Measurements from ENCODE around the gene DBN1.

The DBN1 gene

DNA sequence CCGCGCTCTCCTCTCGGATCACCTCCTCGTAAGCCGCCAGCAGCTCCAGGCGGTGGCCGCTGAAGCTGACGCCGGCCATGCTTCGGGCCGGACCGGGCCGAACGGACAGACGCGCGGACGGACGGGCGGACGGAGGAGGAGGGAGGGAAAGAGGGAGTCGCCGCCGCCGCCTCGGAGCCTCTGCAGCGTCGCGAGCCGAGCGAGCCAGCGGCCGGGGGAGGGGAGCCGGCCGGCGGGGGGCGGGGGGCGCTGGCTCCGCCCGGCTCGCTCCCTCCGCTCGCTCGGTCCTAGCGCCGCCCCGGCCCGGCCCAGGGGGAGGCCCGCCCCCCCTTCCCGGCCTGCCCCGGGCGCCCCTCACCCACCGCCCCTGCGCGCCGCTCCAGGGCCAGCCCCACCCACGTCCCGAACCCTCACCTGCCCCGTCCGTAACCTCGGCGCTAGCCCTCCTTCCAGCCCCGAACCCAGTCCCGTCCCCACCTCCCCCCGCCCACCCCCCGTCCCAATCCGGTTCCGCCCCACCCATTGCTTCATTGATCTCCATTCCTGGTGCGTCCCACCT, at the start of gene DBN1:
Gene DBN1 (minus strand): TSS at position 192 of the 559 bp plus-strand sequence. CDS start 113 bp downstream, at position 79.
- DNase-seq (ENCODE audit: low spot score) = no peak

DNA sequence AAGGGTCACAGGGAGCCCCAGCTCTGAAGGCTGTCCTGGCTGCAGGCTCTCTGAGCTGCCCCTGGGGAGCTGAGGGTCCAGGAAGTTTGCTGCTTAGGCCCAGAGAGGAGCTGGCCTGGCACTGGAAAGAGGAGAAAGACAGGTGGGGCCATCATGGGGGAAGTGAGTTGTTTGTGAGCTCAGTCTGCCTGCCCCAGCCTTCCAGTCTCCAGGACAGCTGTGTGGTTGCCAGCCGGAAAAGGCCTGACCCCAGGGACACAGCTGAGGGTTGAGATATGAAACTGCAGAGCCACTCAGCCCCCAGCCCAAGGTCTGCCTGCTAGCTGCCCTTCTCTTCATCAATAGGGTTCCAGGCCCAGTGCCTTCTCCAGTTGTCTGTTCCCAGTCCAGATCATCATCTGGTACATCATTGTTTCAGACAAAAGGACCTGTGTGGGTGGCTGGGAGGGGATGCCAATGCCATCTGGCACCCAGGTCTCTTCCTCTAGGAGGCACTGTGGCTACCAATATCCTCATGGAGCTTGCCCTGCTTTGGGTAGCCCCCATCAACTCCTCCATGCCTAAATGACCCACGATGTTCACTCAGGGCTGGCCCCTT, 47.6 kb upstream of the DBN1 start:
- DNase-seq (ENCODE audit: low spot score) = no peak

DNA sequence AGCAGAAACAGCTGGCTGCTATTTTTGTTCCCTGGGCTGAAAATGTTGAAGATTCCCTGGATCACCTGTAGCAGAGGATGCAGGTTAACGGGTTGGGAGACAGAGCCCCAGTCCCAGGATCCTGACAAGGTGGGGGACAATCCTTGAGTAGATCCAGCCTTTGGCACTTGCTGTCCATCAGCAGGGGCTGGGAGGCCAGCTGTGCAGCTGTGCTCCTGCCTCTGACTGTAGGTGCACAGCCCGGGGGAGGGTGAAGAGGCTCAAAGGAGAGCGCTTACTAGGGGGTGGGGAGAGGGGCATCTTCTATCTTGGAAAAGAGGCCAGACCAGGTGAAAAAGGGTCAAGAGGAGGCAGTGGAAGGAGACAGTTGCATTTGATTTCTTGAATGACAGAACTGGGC, 46.8 kb upstream of the DBN1 start:
- DNase-seq (ENCODE audit: low spot score) = no peak

DNA sequence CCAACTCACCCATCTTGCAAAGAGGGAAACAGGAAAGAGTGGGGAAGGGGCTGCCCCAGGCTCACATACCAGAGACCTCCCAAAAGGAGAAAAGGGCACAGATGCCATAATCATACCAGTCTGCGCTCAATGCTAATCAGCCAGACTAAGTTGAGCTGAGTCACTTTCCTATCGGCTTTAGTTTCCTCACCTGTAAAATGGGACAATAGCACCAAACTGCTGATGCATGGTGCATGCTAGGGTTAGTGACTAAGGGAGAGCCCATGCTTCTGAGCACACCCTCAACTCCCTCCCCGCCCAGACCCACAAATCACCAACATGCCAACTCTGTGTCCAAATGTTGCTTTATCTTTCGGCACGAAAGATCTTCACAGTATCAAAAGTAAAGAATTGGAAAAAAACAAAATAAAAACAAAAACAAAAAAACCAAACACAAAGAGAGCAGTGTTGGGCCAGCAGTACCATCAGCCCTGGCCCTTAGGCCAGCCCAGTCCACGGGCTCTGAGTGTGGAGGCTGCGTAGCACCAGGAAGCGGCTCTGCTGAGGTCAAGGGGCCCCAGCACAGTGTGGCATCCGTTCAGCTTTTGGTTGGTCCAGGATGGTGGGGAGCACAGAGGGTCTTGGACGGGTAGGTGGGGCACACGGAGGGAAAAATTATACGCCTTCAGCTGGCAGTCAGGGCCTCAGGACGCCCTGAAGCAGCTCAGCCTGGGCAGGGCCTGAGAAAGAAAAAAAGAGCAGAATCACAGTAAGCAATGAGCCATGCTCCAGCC, 46.2 kb upstream of the DBN1 start:
- DNase-seq (ENCODE audit: low spot score) = no peak

DNA sequence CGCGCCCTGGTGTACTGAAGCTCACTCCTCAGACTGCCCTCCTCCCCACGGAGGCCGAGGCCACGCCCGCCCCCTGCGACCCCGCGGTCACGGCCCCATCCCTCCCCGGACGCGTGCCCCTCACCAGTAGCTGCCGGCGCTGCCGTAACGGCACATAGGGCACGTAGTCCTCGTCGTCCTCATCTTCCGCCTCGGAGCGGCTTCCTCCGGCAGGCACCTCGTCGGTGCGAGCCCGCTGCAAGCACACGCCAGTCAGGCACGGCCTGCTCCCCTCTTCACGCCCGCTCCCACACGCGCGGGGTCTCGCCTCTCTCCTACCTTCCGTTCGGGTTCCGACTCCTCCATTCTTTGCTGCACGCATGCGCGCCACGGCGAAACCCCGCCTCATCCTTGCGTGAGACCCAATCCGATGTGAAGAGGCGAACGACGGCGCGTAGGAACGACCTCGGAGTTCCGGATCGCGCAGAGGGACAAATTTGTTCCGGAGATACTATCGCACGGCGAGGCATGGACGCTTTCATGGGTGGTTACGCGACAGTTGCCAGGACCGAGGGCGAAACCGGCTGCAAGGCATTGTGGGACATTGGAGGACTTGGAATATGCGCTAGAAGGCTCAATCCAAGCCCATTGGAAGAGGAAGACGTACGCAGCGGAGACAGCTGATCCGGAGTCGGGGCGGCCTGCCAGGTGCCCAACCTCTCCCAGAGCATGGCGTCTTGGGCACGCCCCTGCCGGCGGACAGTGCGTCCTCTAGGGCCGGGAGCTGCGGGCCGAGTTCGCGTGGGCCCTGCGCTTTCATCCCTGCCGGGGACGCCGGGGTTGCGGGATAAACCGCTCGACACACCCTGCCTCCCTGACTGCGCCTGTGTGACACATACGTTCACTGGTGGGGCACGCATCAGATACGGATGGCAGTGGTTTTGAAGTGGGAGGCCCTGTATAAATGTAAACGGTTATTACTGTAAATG, 43.5 kb upstream of the DBN1 start, which contains the start of gene DDX41:
Gene DDX41 (minus strand): TSS at position 361 of the 968 bp plus-strand sequence. CDS start 16 bp downstream, at position 345.
- DNase-seq (ENCODE audit: low spot score) = peak; percentile 99

DNA sequence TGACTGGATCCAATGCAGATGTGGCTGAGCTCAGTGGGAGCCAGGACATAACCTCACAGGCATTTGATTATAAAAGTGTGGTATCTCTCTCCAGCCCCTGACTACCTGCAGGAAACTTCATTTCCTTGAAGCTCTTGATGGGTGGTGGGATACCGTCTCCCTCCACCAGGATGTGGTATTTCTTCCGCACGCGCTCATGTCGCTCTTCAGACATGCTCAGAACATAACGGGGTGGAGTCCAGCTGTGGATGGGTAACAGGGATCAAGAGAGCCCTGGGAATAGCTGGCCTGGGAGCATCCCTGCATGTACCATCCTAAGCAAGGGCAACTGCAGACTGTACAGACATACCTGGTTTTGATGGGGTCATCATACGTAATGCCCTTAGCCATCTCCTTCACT, 42.1 kb upstream of the DBN1 start:
- no peak for DNase-seq (ENCODE audit: low spot score)

DNA sequence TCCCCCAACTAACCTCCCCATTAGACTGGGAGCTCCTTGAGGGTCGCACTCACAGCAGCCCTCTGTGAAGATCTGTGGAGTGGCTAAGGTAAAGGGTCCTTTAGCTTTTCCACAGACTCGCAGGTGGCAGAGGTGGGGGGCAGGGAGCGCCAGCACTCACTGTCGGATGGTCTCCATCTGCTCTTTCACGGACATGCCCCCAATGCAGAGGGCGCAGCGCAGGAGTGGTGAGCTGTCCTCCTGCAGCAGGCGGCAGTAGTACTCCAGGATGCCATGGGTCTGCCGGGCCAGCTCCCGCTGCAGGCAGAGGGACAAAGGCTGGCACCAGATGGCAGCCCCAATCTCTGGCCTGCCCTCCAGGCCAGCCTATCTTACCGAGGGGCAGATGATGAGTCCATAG, 41.1 kb upstream of the DBN1 start:
- DNase-seq (ENCODE audit: low spot score) = no peak

DNA sequence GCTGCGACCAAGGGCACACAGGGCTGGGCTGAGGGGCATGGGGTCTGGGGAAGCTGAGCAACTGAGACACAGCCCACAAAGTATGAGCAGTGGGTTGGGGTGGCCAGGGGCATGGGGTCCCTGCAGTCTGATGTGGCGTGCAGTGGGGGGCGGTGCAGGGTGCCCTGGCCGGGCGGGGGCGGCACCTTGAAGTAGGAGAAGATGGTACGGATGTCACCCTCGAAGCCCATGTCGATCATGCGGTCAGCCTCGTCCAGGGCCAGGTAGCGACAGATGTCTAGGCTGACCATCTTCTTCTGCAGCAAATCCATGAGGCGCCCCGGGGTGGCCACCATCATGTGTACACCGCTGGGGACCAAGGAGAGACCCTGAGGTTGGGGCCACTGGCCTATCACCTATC, 40.1 kb upstream of the DBN1 start:
- DNase-seq (ENCODE audit: low spot score) = no peak

DNA sequence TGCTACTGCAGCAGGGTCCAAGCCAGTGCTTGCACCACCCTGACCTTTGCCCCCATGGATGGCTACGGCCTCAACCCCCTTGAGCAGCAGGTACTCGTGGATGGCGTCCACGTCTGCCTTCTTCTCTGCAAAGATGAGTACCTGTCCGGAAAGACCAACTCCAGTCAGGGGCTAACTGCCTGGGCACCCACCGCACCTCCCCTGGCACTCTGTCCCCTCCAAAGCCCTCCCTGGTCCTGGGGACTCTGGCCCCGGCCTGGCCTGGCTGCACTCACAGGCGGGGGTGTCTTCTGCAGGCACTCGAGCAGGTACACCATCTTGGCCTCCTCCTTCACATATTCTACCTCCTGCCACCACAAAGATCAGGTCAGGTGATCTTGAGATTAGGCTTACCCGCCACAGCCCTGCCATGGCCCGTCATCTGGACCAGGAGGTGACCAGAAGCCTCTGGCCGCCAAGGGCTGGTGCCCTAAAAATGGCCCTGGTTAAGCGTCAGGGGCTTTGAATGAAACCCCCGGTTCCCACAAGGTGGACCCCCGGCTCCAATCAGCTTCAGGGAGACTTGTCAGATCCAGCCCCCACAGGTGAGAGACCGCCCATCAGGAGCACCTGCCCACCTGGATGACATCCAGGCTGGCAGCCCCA, 39.4 kb upstream of the DBN1 start:
- no peak for DNase-seq (ENCODE audit: low spot score)

DNA sequence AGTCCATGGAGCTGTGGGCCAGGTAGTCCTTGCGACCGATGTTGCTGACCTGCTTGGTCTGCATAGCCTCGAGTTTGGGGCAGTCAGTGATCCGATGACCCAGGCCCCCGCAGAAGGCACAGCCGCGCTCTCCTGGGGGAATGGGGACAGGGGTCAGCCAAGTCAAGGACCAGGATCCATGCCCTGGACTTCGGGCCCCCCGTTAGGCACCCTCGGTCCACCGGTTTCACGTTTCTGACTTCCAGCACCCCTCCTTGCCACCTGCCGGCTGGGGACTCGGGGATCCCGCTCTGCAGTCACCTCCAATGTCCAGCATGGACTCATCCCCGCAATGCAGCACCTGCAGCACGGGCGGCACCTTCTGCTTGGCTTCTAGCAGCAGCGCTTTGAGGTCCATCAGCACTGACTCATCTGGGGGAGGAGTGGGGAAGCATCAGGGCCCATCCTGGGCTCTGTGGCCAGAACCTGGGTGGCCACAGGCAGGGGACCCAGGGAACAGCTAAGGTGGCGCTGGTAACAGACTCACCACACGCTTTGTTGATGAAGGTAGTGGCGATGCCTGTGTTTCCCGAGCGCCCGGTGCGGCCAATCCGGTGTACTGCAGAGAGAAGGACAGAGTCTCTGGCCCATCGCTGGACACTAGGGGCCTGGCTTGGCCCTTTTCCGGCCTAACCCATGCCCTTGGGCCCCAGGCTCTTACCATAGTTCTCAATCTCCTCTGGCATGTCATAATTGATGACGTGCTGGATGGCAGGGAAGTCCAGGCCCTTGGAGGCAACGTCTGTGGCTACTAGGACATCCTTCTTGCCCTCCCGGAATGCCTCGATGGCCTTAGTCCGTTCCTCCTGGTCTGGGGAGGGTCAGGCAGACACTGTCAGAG, 38.6 kb upstream of the DBN1 start:
- DNase-seq (ENCODE audit: low spot score) = no peak

DNA sequence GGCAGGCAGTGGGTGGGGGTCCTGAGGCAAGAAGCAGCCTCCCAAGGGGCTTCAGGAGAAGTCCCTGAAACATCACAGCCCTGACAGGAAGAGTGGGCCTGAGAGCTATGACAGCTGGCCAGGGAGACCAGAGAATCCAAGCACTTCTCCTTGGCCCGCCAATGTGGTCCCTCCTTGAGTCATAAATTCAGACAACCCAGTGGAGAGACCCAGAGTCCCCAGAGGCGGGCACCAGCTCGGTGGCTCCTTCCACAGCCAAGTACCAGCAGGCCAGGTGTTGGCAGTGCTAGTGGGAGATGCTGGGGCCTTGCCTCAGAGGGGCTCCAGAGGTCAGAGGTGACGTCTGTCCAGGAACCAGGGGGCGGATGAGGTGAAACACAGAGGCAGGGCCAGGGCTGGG, 37.7 kb upstream of the DBN1 start:
- DNase-seq (ENCODE audit: low spot score) = no peak

DNA sequence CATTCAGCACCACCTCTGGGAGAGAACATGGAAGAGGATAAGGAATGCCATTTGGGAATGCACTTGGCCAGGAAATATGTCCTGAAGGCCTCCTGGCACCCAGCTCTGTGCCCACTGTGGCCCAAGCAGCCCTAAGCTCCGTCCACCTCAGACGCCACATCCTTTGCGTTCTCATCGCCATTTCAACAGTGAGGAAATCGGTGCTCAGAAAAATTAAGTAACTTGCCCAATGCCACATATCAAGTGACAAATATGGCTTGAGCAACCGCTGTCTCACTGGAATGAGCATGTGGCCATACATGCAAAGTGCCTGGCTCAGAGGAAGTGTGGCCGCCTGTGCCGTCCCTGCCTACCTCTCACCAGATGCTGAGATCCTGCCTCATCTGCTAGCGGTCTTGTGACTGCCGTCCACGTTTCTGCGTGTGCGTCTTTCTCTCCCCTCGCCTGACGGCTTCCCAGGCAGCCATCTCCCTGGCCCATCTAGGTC, 37.2 kb upstream of the DBN1 start:
- DNase-seq (ENCODE audit: low spot score) = no peak

DNA sequence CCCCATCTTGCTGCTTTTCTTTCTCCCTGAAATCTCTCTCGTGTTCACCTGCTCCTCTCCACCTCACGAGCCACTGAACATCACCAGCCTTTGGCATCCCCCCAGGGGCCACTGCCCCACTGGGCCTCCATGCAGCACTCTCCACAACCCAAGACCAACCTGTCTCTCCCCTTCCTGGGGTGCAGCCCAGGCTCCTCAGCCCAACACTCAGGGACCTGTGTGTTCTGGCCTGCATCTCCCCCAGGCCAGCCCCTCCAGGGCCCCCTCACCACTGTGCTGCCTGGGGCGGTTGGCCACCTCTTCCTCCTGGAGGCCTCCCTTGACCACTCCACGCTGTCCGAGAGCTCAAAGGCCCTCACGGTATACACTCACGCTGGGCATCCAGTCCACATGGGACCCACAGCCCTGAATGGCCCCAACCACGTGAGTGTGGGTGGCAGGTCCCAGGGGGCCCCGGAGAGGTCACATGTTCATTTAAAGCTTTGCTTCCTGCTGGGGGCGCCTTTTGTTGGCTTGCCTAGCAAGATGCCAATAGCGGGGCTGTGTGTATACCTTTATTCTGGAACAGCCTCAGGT, 36.6 kb upstream of the DBN1 start:
- no peak for DNase-seq (ENCODE audit: low spot score)

DNA sequence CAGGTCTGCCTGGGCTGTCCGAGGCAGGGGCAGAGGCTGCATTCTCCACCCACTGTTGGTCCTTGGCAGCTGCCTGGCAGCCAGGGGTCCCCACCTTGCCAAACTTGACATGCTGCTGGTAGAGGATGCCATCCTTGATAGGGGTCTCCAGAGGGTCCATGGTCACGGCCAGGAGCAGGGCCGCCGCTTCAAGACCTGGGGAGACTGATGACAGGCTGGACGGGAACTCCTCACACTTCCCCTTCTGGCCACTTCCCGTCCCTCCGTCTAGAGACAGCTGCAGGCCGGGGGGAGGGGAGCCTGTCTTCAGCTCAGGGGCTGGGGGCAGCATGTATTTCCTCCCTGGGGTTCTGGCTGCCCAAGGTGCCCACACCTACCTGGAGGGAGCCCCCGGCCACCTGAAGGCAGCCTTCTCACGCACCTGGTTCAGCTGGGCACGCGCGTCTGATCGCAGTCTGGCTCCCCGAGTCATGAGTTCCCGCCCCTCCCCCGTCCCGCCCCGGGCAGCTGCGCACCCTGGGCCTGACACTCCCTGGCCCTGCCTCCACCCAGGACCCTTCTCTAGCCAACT, 36.0 kb upstream of the DBN1 start, which contains the start of gene DOK3:
Gene DOK3 (minus strand): TSS at position 446 of the 571 bp plus-strand sequence. CDS start 286 bp downstream, at position 160.
- DNase-seq (ENCODE audit: low spot score) = peak; percentile 43

DNA sequence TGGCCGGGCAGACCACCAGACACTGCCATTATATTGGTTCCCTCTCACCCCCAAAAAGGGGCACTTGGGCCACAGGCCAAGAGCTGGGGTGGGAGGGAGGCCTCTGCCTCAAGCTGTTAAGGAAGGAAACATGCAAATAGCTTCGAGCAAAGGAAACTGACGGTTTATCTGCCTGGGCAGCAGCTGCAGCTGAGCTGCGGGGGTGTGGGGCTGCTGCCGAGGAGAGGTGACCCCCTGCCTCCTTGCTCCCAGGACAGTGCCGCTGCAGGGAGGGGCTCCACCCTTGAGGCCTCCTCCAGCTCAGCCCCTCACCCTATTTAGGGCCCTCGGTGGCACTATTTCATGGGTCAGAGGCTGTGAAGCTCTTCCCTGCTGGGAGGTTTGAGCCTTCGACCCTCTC, 35.4 kb upstream of the DBN1 start:
- DNase-seq (ENCODE audit: low spot score) = no peak

DNA sequence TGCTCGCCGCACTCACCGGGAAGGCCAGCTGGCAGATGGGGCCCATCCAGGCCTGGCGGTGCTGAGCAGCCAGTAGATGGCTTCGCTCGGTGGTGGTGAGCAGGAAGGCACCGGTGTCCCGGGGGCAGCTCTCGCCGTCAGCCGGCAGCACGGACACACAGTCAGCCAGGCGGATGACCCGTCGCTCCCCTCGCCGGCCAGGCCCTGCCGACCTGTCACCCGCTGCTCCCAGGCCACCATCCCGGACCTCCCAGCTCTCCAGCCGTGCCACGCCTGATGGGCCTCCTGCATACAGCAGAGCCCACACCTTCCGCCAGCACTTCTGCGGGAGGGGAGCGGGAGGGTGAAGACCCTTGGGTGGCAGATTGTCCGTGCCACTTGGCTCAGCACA, 34.8 kb upstream of the DBN1 start:
- no peak for DNase-seq (ENCODE audit: low spot score)

DNA sequence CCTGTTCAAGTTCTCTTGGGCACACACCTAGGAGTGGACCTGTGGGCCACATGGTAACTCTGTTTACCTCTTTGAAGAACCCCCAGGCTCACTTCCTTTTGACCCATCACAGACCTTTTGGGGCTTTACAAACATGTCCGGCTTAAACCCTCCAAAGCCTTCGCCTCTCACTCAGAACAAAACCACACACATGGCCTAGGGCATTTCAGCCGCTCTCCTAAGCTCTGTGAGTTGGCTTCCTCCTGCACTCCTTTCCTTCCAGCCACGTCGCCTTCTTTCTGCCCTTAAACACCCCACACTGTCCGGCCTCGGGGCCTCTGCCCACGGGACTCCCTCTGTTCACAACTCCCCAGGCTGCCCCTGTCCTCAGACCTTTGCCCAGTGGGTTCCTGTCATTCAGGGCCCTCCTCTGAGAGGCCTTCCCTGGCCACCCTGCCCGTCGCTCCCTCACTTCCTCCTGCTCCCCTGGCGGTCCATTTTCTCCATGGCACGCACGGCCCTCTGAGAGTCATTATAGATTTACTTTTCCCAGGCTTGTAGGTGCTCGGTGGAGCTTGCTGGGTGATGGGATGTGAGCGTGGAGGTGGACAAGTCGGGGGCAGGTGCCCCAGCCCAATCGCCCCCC, 34.3 kb upstream of the DBN1 start:
- no peak for DNase-seq (ENCODE audit: low spot score)

DNA sequence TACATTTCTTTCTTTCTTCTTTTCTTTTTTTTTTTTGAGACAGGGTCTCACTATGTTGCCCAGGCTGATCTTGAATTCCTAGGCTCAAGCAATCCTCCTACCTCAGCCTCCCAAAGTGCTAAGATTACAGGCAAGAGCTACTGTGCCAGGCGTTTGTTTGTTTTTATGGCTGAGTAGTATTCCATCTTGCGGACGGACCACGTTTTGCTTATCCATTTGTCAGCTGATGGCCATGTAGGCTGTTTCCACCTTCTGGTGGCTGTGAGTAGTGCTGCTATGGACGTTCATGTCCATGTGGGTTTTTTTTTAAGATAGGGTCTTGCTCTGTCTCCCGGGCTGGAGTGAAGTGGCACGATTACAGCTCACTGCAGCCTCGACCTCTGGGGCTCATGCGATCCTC, 33.7 kb upstream of the DBN1 start:
- DNase-seq (ENCODE audit: low spot score) = no peak

DNA sequence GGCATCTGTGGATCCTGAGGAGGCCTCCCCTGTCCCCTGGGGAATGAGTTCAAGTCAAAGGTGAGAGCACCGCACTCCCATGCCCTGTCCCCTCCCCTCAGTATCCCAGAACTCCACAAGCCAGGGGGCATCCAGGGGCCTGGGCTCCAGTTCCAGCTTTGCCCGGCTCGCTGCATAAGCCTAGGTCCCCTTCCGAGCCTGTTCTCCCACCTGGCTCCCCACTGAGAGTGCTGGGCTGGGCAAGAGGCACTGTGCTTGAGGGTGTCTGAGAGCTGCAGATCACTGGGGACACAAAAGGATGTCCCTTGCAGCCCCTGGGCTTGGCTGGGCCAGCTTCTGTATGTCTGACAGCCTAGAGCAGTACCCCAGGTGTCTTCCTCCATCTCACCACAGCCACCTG, 31.6 kb upstream of the DBN1 start:
- DNase-seq (ENCODE audit: low spot score) = no peak

Measured in Ammon's horn (tissue), 1 donor.